CD4-positive, alpha-beta memory T cell (primary cell): ENCODE results near the gene FAHD2A. TPM values are rescaled to one million over a fixed set of nuclear protein-coding genes. Genes with fewer than 3 reads are reported as not detected.
"Not testable (repeated sequence)": the region's sequence is repeated elsewhere in the genome, so short reads cannot be mapped to it uniquely, and the experiment has no call there.

ENCODE experiments used
- CTCF ChIA-PET: fragments of 350-600 bp; sonication (Branson Sonifier 250); formaldehyde crosslinking; loops from one replicate; lab custom pipeline; 2021; ENCODE audit warnings: inconsistent platforms; ENCODE audit not compliant: partially characterized antibody; lab: Charles Lee
- POLR2A ChIA-PET: fragments of 350-600 bp; sonication (Branson Sonifier 250); formaldehyde crosslinking; loops from one replicate; lab custom pipeline; 2021; ENCODE audit not compliant: partially characterized antibody; lab: Charles Lee
- DNase-seq, 5 donors: peaks; one replicate each; pipeline versions ENCODE4 v3.0.0 to v3.0.0-alpha.2; 2020 to 2022; ENCODE audit warnings: mixed read lengths in 1 of 5
- H3K27ac ChIP-seq: one replicate; pipeline ENCODE4 v1.7.0; 2013; ENCODE audit warnings: low read depth, low read length
- H3K27me3 ChIP-seq: 2 replicates; pipeline ENCODE4 v1.7.0; 2013; ENCODE audit warnings: mild to moderate bottlenecking, low read length, moderate library complexity; ENCODE audit not compliant: insufficient read depth
- H3K36me3 ChIP-seq: 2 replicates; pipeline ENCODE4 v1.7.0; 2013; ENCODE audit warnings: mild to moderate bottlenecking, low read length, moderate library complexity; ENCODE audit not compliant: insufficient read depth
- H3K4me1 ChIP-seq: 2 replicates; pipeline ENCODE4 v1.7.0; 2013; ENCODE audit warnings: mild to moderate bottlenecking, low read length, moderate library complexity; ENCODE audit not compliant: insufficient read depth
- H3K4me3 ChIP-seq, 2 donors: one replicate each; pipeline ENCODE4 v1.7.0; 2013; ENCODE audit warnings: low read length in 2 of 2, mild to moderate bottlenecking in 1 of 2
- H3K9me3 ChIP-seq, 2 donors: one replicate each; pipeline ENCODE4 v1.7.0; 2013; ENCODE audit warnings: low read length in 2 of 2, control low read depth in 1 of 2; ENCODE audit not compliant: control insufficient read depth in 1 of 2
- H3K27ac Mint-ChIP-seq, 7 donors: one replicate each; pipeline ENCODE4 v1.8.0; 2020 to 2021; ENCODE audit warnings: mixed read lengths in 7 of 7, mild to moderate bottlenecking in 6 of 7, inconsistent platforms in 3 of 7, moderate library complexity in 3 of 7
- H3K27me3 Mint-ChIP-seq, 2 donors: one replicate each; pipeline ENCODE4 v1.8.0; 2020 to 2021; ENCODE audit warnings: mixed read lengths in 2 of 2
- H3K36me3 Mint-ChIP-seq, 2 donors: one replicate each; pipeline ENCODE4 v1.8.0; 2020 to 2021; ENCODE audit warnings: mixed read lengths in 2 of 2, inconsistent platforms in 1 of 2, mild to moderate bottlenecking in 1 of 2
- H3K4me1 Mint-ChIP-seq, 4 donors: one replicate each; pipeline ENCODE4 v1.8.0; 2020 to 2021; ENCODE audit warnings: mixed read lengths in 4 of 4, mild to moderate bottlenecking in 1 of 4
- H3K4me3 Mint-ChIP-seq, 8 donors: one replicate each; pipeline ENCODE4 v1.8.0; 2020 to 2021; ENCODE audit warnings: mixed read lengths in 8 of 8, mild to moderate bottlenecking in 7 of 8, moderate library complexity in 6 of 8, inconsistent platforms in 3 of 8
- H3K9me3 Mint-ChIP-seq, 8 donors: one replicate each; pipeline ENCODE4 v1.8.0; 2020 to 2021; ENCODE audit warnings: mixed read lengths in 8 of 8, mild to moderate bottlenecking in 5 of 8, inconsistent platforms in 3 of 8, moderate library complexity in 1 of 8
- intact Hi-C: fragments of 100-400 bp; cut with micrococcal nuclease; formaldehyde crosslinking; loops from one replicate; pipeline ENCODE4 v1.15.1; 2023
- polyA plus RNA-seq, 2 donors: library from polyadenylated mRNA; unstranded; fragments of 300-500 nt; fragmentation: Illumina TruSeq; gene quantifications; one replicate each; pipeline ENCODE4 v1.2.3, GENCODE V29; 2021
- total RNA-seq, 2 experiments: library from RNA; stranded (reverse); gene quantifications; one replicate each; pipeline ENCODE4 v1.2.3, GENCODE V29; 2021

Gene FAHD2A
- total and polyA plus RNA-seq, 4 experiments from 2014 or later, result 16.7 to 33.9 (median 23.8) TPM

- Histone ChIP-seq H3K27ac (peak overlapping the region; percentile 79), H3K4me3 (peak overlapping the region; percentile 93), H3K4me1 (peaks cover 17% of the 10 kb centered on the region)
- H3K27me3 Mint-ChIP-seq, H3K9me3 Mint-ChIP-seq, H3K27me3 ChIP-seq, H3K36me3 ChIP-seq, H3K9me3 ChIP-seq: not testable (repeated sequence)
- H3K27ac Mint-ChIP-seq, result peak overlapping the region; percentile 90 to 97 (median 95)
- POLR2A ChIA-PET, result interaction anchor here (1.0 to 1.7 kb wide), 3 partner anchors 11 to 281 kb away, joined by 3 to 5 read pairs (median 4); partner anchors contain the start of gene ZNF2
- peaks cover 7 to 33% (median 20%) of the 10 kb centered on the region in 4 donors for H3K4me1 Mint-ChIP-seq
- peak in 4 of 5 donors; percentile 17 to 29 (median 24) for DNase-seq
- CTCF ChIA-PET, result interaction anchor here (1.0 to 3.1 kb wide), 6 partner anchors 10 to 239 kb away, joined by 3 to 21 read pairs (median 6); no protein-coding TSS in a partner anchor
- H3K4me3 Mint-ChIP-seq, result peak overlapping the region; percentile 97 to 99 (median 98)
- intact Hi-C loops, result loop anchor here (5.0 kb wide), 1 partner anchor 326 kb away; no protein-coding TSS in a partner anchor
- peaks cover 5 to 12% of the 10 kb centered on the region in 2 donors for H3K36me3 Mint-ChIP-seq
Observed at GRCh38 chr2:95403204-95403721, 755 bp downstream of the FAHD2A start.

DNA sequence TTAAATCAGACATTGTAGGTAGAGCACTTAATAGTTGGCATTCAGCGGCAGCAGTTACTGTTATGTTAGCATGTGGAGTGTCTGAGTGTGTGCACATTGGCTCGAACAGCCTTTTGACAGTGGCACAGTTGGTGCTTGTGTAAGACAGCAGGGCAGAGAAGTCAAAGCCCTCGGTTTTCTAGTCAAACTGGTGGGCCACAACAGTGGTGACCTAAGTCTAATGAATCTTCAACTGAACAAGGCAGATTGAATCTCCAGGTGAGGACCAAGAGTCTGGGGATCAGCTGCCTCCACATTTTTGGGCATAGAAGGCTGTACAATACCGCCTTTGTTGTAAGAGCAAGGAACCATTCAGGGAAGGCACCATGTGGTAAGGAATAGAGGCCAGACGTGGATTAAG, 1.3 kb downstream of the FAHD2A start:
- H3K4me3 Mint-ChIP-seq, result peak overlapping the region; percentile 97 to 99 (median 98)
- intact Hi-C loops, result loop anchor here (5.0 kb wide), 1 partner anchor 327 kb away; no protein-coding TSS in a partner anchor
- DNase-seq, H3K27me3 Mint-ChIP-seq, H3K36me3 ChIP-seq, H3K27me3 ChIP-seq, H3K9me3 Mint-ChIP-seq, H3K27ac ChIP-seq, H3K9me3 ChIP-seq: not testable (repeated sequence)
- H3K4me1 ChIP-seq, result peaks cover 17% of the 10 kb centered on the region
- H3K4me1 Mint-ChIP-seq, result peaks cover 7 to 33% (median 20%) of the 10 kb centered on the region in 4 donors
- H3K4me3 ChIP-seq, result peak overlapping the region in 1 of 2 donors; percentile 93
- ChIA-PET POLR2A (interaction anchor here (1.7 kb wide), 1 partner anchor 282 kb away, joined by 5 read pairs; no protein-coding TSS in a partner anchor), CTCF (interaction anchor here (1.0 to 3.1 kb wide), 4 partner anchors 15 to 240 kb away, joined by 3 to 21 read pairs (median 4); no protein-coding TSS in a partner anchor)
- H3K36me3 Mint-ChIP-seq, result peaks cover 6 to 17% of the 10 kb centered on the region in 2 donors
- peak overlapping the region in 4 of 7 donors; percentile 77 to 95 (median 92) for H3K27ac Mint-ChIP-seq

DNA sequence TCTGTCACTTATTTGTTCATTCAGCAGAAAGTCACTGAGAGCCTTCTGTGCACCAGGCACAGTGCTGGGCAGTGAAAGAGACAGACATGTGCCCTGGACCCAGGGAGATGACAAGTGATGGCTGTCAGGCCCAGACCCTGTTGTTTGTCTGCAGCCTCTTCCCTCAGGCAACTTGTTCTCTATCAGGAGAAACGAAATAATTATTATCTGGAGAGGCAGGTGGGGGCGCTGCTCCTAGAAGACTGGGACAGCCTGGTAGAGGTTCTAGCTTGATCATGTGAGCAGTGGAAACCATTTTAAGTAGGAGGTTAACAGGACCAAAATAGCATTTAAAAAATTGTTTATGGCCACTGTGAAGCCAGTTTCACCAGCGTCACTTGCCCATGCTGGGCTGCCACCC, 2.2 kb downstream of the FAHD2A start:
- peak overlapping the region in 1 of 7 donors; percentile 35 for H3K27ac Mint-ChIP-seq
- peak overlapping the region in 4 of 8 donors; percentile 21 to 43 (median 34) for H3K4me3 Mint-ChIP-seq
- DNase-seq, H3K4me3 ChIP-seq, H3K27ac ChIP-seq, POLR2A ChIA-PET, H3K9me3 ChIP-seq, H3K27me3 ChIP-seq, CTCF ChIA-PET, H3K36me3 ChIP-seq, H3K9me3 Mint-ChIP-seq, H3K27me3 Mint-ChIP-seq: not testable (repeated sequence)
- intact Hi-C loops, result loop anchor here (5.0 kb wide), 1 partner anchor 327 kb away; no protein-coding TSS in a partner anchor
- H3K4me1 Mint-ChIP-seq, result peaks cover 10 to 33% (median 21%) of the 10 kb centered on the region in 4 donors
- H3K4me1 ChIP-seq, result peaks cover 17% of the 10 kb centered on the region
- H3K36me3 Mint-ChIP-seq, result peaks cover 11 to 26% of the 10 kb centered on the region in 2 donors

- H3K27me3 Mint-ChIP-seq, H3K4me1 ChIP-seq, H3K4me1 Mint-ChIP-seq, H3K36me3 ChIP-seq, H3K4me3 ChIP-seq, POLR2A ChIA-PET, H3K9me3 ChIP-seq, H3K27me3 ChIP-seq, CTCF ChIA-PET, H3K9me3 Mint-ChIP-seq, DNase-seq, H3K4me3 Mint-ChIP-seq, H3K27ac ChIP-seq, H3K27ac Mint-ChIP-seq: not testable (repeated sequence)
- peaks cover 16 to 32% of the 10 kb centered on the region in 2 donors for H3K36me3 Mint-ChIP-seq
- intact Hi-C loops, result loop anchor here (5.0 kb wide), 1 partner anchor 316 kb away; no protein-coding TSS in a partner anchor
Observed at GRCh38 chr2:95411239-95411638, 8.7 kb downstream of the FAHD2A start.

DNA sequence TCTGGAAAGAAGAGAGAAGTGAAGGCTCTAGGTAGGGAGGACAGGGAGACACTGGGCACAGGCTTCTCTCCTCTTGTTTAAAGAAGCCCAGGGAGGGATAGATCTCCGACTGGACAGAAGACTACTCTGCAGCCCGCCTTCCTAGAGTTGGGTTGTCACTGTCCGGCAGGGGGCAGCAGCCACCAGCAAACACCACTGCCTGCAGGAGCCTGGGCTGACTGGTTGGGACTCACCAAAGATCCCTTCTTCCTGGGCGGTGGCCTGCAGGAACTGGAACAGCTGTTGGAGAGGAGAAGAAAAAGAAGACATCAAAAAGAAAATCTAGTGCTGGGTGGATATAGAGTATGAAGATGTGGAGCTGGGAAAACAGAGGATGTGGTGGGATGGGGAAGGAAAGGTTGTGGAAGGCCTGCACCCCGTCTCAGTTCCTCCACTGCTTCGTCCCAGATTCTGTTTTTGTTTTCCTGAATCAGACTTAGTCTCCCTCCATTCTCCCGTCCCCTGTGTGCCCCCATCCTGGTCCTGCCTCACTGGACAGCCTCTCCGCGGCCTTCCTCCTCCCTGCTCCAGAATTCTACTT, 11.6 kb downstream of the FAHD2A start:
- H3K9me3 ChIP-seq, H3K4me1 ChIP-seq, POLR2A ChIA-PET, H3K27me3 Mint-ChIP-seq, H3K27me3 ChIP-seq, H3K36me3 ChIP-seq, H3K4me3 ChIP-seq, H3K4me1 Mint-ChIP-seq, H3K9me3 Mint-ChIP-seq, H3K4me3 Mint-ChIP-seq, H3K27ac ChIP-seq: not testable (repeated sequence)
- Mint-ChIP-seq H3K36me3 (peaks cover 10 to 21% of the 10 kb centered on the region in 2 donors), H3K27ac (peak overlapping the region in 2 of 7 donors; percentile 11 to 83)
- CTCF ChIA-PET, result interaction anchor here (0.6 to 2.3 kb wide), 3 partner anchors 12 to 550 kb away, joined by 3 to 8 read pairs (median 4); partner anchors contain the start of gene FAHD2A
- intact Hi-C loops, result loop anchor here (5.0 kb wide), 1 partner anchor 313 kb away; no protein-coding TSS in a partner anchor
- DNase-seq, result peak; percentile 36 to 43 (median 41)

DNA sequence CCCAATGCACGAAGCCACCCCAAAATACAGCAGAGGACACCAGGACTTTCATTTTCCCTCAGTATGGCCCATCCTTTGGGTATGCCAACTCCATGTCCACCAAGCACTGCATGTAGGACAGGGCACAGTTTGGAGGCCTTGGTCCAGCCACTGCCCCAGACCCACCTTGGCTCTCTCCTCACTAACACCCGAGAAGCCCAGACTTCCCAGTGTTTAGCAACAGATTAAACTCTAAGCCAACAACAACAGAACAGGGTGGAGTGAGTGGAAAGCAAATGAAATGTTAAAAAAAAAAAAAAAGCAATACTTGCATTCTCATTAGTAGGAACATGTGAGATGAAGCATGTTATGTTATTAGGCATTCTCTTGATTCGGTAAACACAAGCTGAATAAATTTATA, 12.6 kb downstream of the FAHD2A start:
- H3K4me1 ChIP-seq, intact Hi-C loops, H3K27ac ChIP-seq, H3K27ac Mint-ChIP-seq, H3K4me1 Mint-ChIP-seq, H3K9me3 ChIP-seq, POLR2A ChIA-PET, H3K27me3 ChIP-seq, H3K9me3 Mint-ChIP-seq, H3K4me3 ChIP-seq, H3K27me3 Mint-ChIP-seq, H3K4me3 Mint-ChIP-seq, DNase-seq, H3K36me3 ChIP-seq: not testable (repeated sequence)
- CTCF ChIA-PET, result interaction anchor here (2.3 kb wide), 1 partner anchor 13 kb away, joined by 8 read pairs; the partner anchor contains the start of gene FAHD2A
- H3K36me3 Mint-ChIP-seq, result peaks cover 3 to 14% of the 10 kb centered on the region in 2 donors

DNA sequence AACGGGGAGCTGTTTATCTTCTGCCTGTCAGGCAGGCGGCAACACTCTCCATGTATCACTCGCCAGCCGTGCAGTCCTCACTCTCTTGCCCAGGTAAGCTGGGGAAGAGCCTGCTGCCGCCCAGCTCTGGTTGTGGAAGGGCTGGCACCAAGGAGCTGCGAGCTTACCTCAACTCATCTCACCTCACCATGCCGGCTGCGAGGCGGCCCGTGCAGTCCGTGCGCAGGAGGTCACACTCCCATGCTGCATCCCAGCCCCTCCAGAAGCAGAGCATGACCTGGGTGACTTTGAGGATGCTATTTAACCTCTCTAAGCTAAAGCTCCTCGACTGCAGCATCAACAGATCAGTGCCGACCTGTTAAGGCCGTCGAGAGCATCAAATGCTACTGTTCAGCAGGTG, 13.1 kb downstream of the FAHD2A start:
- POLR2A ChIA-PET, H3K9me3 Mint-ChIP-seq, H3K4me3 Mint-ChIP-seq, H3K4me1 ChIP-seq, H3K4me3 ChIP-seq, H3K9me3 ChIP-seq, H3K27me3 Mint-ChIP-seq, DNase-seq, H3K27ac Mint-ChIP-seq, H3K27me3 ChIP-seq, H3K36me3 ChIP-seq, CTCF ChIA-PET, H3K27ac ChIP-seq, intact Hi-C loops, H3K4me1 Mint-ChIP-seq: not testable (repeated sequence)
- H3K36me3 Mint-ChIP-seq, result peaks cover 3 to 14% of the 10 kb centered on the region in 2 donors
